NB4 (cell line): ENCODE measurements around the gene TNFSF15.

Source experiments
- POLR2A ChIP-seq: IDR thresholded peaks from 2 replicates; pipeline ENCODE4 v1.6.1; 2011; ENCODE audit warnings: mild to moderate bottlenecking; ENCODE audit not compliant: insufficient read length; ENCODE audit errors: extremely low read depth
- TF ChIP-seq, protein P1 (sequence below): IDR thresholded peaks from one replicate; pipeline ENCODE4 v1.5.1; 2012; ENCODE audit warnings: low read depth, low read length
- TF ChIP-seq, protein P2 (sequence below): IDR thresholded peaks from 2 replicates; pipeline ENCODE4 v1.6.1; 2011; ENCODE audit warnings: low read depth, low read length

DNA sequence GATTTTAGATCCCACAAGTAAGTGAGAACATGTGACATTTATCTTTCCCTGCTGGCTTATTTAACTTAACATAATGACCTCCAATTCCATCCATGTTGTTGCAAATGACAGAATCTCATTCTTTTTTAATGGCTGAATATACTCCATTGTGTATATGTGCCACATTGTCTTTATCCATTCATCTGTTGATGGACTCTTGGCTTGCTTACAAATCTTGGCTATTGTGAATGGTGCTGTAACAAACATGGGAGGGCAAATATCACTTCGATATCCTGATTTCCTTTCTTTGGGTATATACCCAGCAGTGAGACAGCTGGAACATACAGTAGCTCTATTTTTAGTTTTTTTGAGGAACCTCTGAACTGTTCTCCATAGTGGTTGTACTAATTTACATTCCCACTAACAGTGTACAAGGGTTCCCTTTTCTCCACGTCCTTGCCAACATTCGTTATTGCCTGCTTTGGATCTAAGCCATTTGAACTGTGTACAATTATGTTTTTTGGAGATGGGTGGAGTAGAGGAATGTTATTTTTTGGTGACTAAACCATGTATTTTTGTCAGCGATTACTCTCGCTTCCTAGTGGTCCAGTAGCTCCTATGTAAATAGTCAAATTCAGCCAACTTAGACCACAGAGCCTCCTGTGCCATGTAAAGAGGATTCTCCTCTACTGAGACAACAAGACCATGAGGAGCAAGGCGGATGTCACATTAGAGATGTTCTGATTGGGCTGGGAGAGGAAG is 60.6 kb downstream of the TNFSF15 start:
- TF ChIP-seq, protein P1, sequence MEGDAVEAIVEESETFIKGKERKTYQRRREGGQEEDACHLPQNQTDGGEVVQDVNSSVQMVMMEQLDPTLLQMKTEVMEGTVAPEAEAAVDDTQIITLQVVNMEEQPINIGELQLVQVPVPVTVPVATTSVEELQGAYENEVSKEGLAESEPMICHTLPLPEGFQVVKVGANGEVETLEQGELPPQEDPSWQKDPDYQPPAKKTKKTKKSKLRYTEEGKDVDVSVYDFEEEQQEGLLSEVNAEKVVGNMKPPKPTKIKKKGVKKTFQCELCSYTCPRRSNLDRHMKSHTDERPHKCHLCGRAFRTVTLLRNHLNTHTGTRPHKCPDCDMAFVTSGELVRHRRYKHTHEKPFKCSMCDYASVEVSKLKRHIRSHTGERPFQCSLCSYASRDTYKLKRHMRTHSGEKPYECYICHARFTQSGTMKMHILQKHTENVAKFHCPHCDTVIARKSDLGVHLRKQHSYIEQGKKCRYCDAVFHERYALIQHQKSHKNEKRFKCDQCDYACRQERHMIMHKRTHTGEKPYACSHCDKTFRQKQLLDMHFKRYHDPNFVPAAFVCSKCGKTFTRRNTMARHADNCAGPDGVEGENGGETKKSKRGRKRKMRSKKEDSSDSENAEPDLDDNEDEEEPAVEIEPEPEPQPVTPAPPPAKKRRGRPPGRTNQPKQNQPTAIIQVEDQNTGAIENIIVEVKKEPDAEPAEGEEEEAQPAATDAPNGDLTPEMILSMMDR, result no peak
- TF ChIP-seq POLR2A, result no peak
- TF ChIP-seq, protein P2, sequence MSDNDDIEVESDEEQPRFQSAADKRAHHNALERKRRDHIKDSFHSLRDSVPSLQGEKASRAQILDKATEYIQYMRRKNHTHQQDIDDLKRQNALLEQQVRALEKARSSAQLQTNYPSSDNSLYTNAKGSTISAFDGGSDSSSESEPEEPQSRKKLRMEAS, result no peak
